Natural killer cell treated with Interleukin-12 subunit alpha and Interleukin-12 subunit beta and Interleukin-15 and Interleukin-18, amount 100 ng/mL, for 72 hours (primary cell): Measurements from ENCODE around the gene CATSPER3. TPM values are rescaled to one million over a fixed set of nuclear protein-coding genes. Genes with fewer than 3 reads are reported as not detected.

Source experiments
- ATAC-seq, 2 donors: fragments of 150-1000 bp; cut with Tn5 transposase in 1 of 2; sonication (Bioruptor Pico), chemical (Tn5 transposase) in 1 of 2; 2 replicates each; pipeline ENCODE4 v1.10.0; 2021
- DNase-seq: peaks from one replicate; pipeline ENCODE4 v3.0.0; 2022; ENCODE audit warnings: low spot score
- H3K27ac Mint-ChIP-seq, 2 donors: 1 replicate in 1 of 2; 2 replicates in 1 of 2; pipeline ENCODE4 v1.8.0; 2022; ENCODE audit warnings: mixed read lengths in 2 of 2, mild to moderate bottlenecking in 1 of 2, moderate library complexity in 1 of 2
- H3K27me3 Mint-ChIP-seq, 2 donors: 1 replicate in 1 of 2; 2 replicates in 1 of 2; pipeline ENCODE4 v1.8.0; 2022; ENCODE audit warnings: mixed read lengths in 2 of 2
- H3K36me3 Mint-ChIP-seq: one replicate; pipeline ENCODE4 v1.8.0; 2022; ENCODE audit warnings: mixed read lengths
- H3K4me1 Mint-ChIP-seq, 2 donors: 1 replicate in 1 of 2; 2 replicates in 1 of 2; pipeline ENCODE4 v1.8.0; 2022; ENCODE audit warnings: low read depth in 2 of 2, mixed read lengths in 2 of 2, mild to moderate bottlenecking in 1 of 2
- H3K4me3 Mint-ChIP-seq: one replicate; pipeline ENCODE4 v1.8.0; 2022; ENCODE audit warnings: mixed read lengths
- H3K9me3 Mint-ChIP-seq: 2 replicates; pipeline ENCODE4 v1.8.0; 2022; ENCODE audit warnings: mixed read lengths
- total RNA-seq, 2 donors: library from RNA; stranded (reverse); gene quantifications; one replicate each; pipeline ENCODE4 v1.2.3, GENCODE V29; 2022

Gene CATSPER3
- total RNA-seq = under 1 TPM in 1 of 2 donors, not detected in 1; 0.52 TPM

GRCh38 chr5:134967607-134968006 lies at the start of gene CATSPER3:
Gene CATSPER3, plus strand, starts transcription at chr5:134967907. Its CDS starts 85 bp downstream, at chr5:134967992.
- H3K27ac Mint-ChIP-seq = no peak within 1 kb of the TSS
- no peak for DNase-seq
- no peak for ATAC-seq
- H3K4me3 Mint-ChIP-seq = no peak within 1 kb of the TSS
- H3K27me3 Mint-ChIP-seq = no peaks in the 10 kb centered on the region
- H3K36me3 Mint-ChIP-seq = no peaks in the 10 kb centered on the region
- peaks cover 4 to 6% of the 10 kb centered on the region in 2 donors for H3K4me1 Mint-ChIP-seq
- no peaks in the 10 kb centered on the region for H3K9me3 Mint-ChIP-seq

GRCh38 chr5:134918861-134919260 lies 48.8 kb upstream of the CATSPER3 start:
- no peak overlapping the region for H3K27ac Mint-ChIP-seq
- no peak overlapping the region for H3K4me3 Mint-ChIP-seq
- no peak for ATAC-seq

GRCh38 chr5:134920848-134921575 lies 46.7 kb upstream of the CATSPER3 start:
- H3K36me3 Mint-ChIP-seq = no peaks in the 10 kb centered on the region
- H3K27me3 Mint-ChIP-seq = no peaks in the 10 kb centered on the region
- no peaks in the 10 kb centered on the region for H3K9me3 Mint-ChIP-seq
- H3K4me3 Mint-ChIP-seq = no peak overlapping the region
- H3K27ac Mint-ChIP-seq = peak overlapping the region in 1 of 2 donors; percentile 14
- ATAC-seq (no peak), DNase-seq (no peak)
- peaks cover 6 to 7% of the 10 kb centered on the region in 2 donors for H3K4me1 Mint-ChIP-seq

More at GRCh38 chr5:134918861-134919260, 48.8 kb upstream of the CATSPER3 start:
- Mint-ChIP-seq H3K27me3 (no peaks in the 10 kb centered on the region), H3K36me3 (no peaks in the 10 kb centered on the region), H3K9me3 (no peaks in the 10 kb centered on the region), H3K4me1 (peaks cover 6 to 7% of the 10 kb centered on the region in 2 donors)
- DNase-seq = no peak

GRCh38 chr5:134932508-134932907 lies 35.2 kb upstream of the CATSPER3 start:
- Mint-ChIP-seq H3K4me3 (no peak overlapping the region), H3K4me1 (no peaks in the 10 kb centered on the region), H3K27me3 (no peaks in the 10 kb centered on the region), H3K9me3 (no peaks in the 10 kb centered on the region), H3K27ac (no peak overlapping the region), H3K36me3 (peaks cover 6% of the 10 kb centered on the region)
- ATAC-seq = no peak
- no peak for DNase-seq

GRCh38 chr5:134934202-134934601 lies 33.5 kb upstream of the CATSPER3 start:
- Mint-ChIP-seq H3K4me3 (no peak overlapping the region), H3K27ac (no peak overlapping the region), H3K9me3 (no peaks in the 10 kb centered on the region), H3K27me3 (no peaks in the 10 kb centered on the region), H3K36me3 (no peaks in the 10 kb centered on the region), H3K4me1 (no peaks in the 10 kb centered on the region)
- ATAC-seq = no peak
- no peak for DNase-seq

- no peak for ATAC-seq
- Mint-ChIP-seq H3K4me1 (no peaks in the 10 kb centered on the region), H3K9me3 (no peaks in the 10 kb centered on the region), H3K27ac (no peak overlapping the region), H3K27me3 (no peaks in the 10 kb centered on the region), H3K4me3 (no peak overlapping the region), H3K36me3 (no peaks in the 10 kb centered on the region)
- DNase-seq = no peak
Observed at GRCh38 chr5:134935711-134936602, 31.8 kb upstream of the CATSPER3 start.

- no peak overlapping the region for H3K4me3 Mint-ChIP-seq
- no peaks in the 10 kb centered on the region for H3K4me1 Mint-ChIP-seq
- no peaks in the 10 kb centered on the region for H3K9me3 Mint-ChIP-seq
- no peaks in the 10 kb centered on the region for H3K36me3 Mint-ChIP-seq
- H3K27me3 Mint-ChIP-seq = no peaks in the 10 kb centered on the region
- ATAC-seq (no peak), DNase-seq (no peak)
- H3K27ac Mint-ChIP-seq = no peak overlapping the region
Observed at GRCh38 chr5:134937526-134937925, 30.2 kb upstream of the CATSPER3 start.

- H3K9me3 Mint-ChIP-seq = no peaks in the 10 kb centered on the region
- ATAC-seq (no peak), DNase-seq (no peak)
- no peak overlapping the region for H3K27ac Mint-ChIP-seq
- no peak overlapping the region for H3K4me3 Mint-ChIP-seq
- no peaks in the 10 kb centered on the region for H3K4me1 Mint-ChIP-seq
- H3K27me3 Mint-ChIP-seq = no peaks in the 10 kb centered on the region
- H3K36me3 Mint-ChIP-seq = no peaks in the 10 kb centered on the region
Observed at GRCh38 chr5:134938030-134938429, 29.7 kb upstream of the CATSPER3 start.

GRCh38 chr5:134939500-134939899 lies 28.2 kb upstream of the CATSPER3 start:
- no peaks in the 10 kb centered on the region for H3K4me1 Mint-ChIP-seq
- H3K9me3 Mint-ChIP-seq = no peaks in the 10 kb centered on the region
- H3K27ac Mint-ChIP-seq = no peak overlapping the region
- DNase-seq = no peak
- no peak overlapping the region for H3K4me3 Mint-ChIP-seq
- ATAC-seq = no peak
- no peaks in the 10 kb centered on the region for H3K36me3 Mint-ChIP-seq
- no peaks in the 10 kb centered on the region for H3K27me3 Mint-ChIP-seq

GRCh38 chr5:134943547-134943946 lies 24.2 kb upstream of the CATSPER3 start:
- no peak overlapping the region for H3K27ac Mint-ChIP-seq
- H3K36me3 Mint-ChIP-seq = no peaks in the 10 kb centered on the region
- H3K9me3 Mint-ChIP-seq = no peaks in the 10 kb centered on the region
- ATAC-seq = no peak
- DNase-seq = no peak
- no peak overlapping the region for H3K4me3 Mint-ChIP-seq
- no peaks in the 10 kb centered on the region for H3K27me3 Mint-ChIP-seq
- no peaks in the 10 kb centered on the region for H3K4me1 Mint-ChIP-seq

- no peaks in the 10 kb centered on the region for H3K4me1 Mint-ChIP-seq
- no peak for ATAC-seq
- no peaks in the 10 kb centered on the region for H3K36me3 Mint-ChIP-seq
- DNase-seq = no peak
- H3K27ac Mint-ChIP-seq = no peak overlapping the region
- H3K4me3 Mint-ChIP-seq = no peak overlapping the region
- H3K27me3 Mint-ChIP-seq = no peaks in the 10 kb centered on the region
- no peaks in the 10 kb centered on the region for H3K9me3 Mint-ChIP-seq
Observed at GRCh38 chr5:134944630-134945029, 23.1 kb upstream of the CATSPER3 start.

- Mint-ChIP-seq H3K4me1 (no peaks in the 10 kb centered on the region), H3K36me3 (no peaks in the 10 kb centered on the region), H3K27ac (no peak overlapping the region), H3K4me3 (no peak overlapping the region), H3K9me3 (no peaks in the 10 kb centered on the region), H3K27me3 (no peaks in the 10 kb centered on the region)
- DNase-seq (no peak), ATAC-seq (no peak)
Observed at GRCh38 chr5:134945041-134945440, 22.7 kb upstream of the CATSPER3 start.

GRCh38 chr5:134948911-134949310 lies 18.8 kb upstream of the CATSPER3 start:
- no peak overlapping the region for H3K27ac Mint-ChIP-seq
- ATAC-seq (no peak), DNase-seq (no peak)
- H3K36me3 Mint-ChIP-seq = no peaks in the 10 kb centered on the region
- no peaks in the 10 kb centered on the region for H3K27me3 Mint-ChIP-seq
- H3K4me3 Mint-ChIP-seq = no peak overlapping the region
- no peaks in the 10 kb centered on the region for H3K4me1 Mint-ChIP-seq
- H3K9me3 Mint-ChIP-seq = no peaks in the 10 kb centered on the region

- DNase-seq (no peak), ATAC-seq (no peak)
- H3K4me3 Mint-ChIP-seq = no peak overlapping the region
- no peaks in the 10 kb centered on the region for H3K27me3 Mint-ChIP-seq
- H3K36me3 Mint-ChIP-seq = peaks cover 4% of the 10 kb centered on the region
- no peak overlapping the region for H3K27ac Mint-ChIP-seq
- no peaks in the 10 kb centered on the region for H3K9me3 Mint-ChIP-seq
- no peaks in the 10 kb centered on the region for H3K4me1 Mint-ChIP-seq
Observed at GRCh38 chr5:134949316-134949715, 18.4 kb upstream of the CATSPER3 start.
